DND-41 (cell line): ENCODE results near the gene RNF10.

Experiments
- ATAC-seq: fragments of 200-7000 bp; cut with Tn5 transposase; 3 replicates; pipeline ENCODE4 v1.9.1; 2021; ENCODE audit warnings: low read depth; ENCODE audit not compliant: insufficient read depth
- DNase-seq: peaks from one replicate; pipeline ENCODE4 v3.0.0-alpha.2; 2020
- H2AFZ ChIP-seq: 2 replicates; pipeline ENCODE4 v1.6.0; 2012; ENCODE audit warnings: low read depth, low read length
- H3K27ac ChIP-seq: 2 replicates; pipeline ENCODE4 v1.5.1; 2012; ENCODE audit warnings: low read length, inconsistent platforms
- H3K27me3 ChIP-seq: fragments of 200-600 bp; sonication (generic); 2 replicates; pipeline ENCODE4 v1.6.0; 2012; ENCODE audit warnings: low read length, mild to moderate bottlenecking, inconsistent platforms; ENCODE audit not compliant: insufficient read depth, poor library complexity
- H3K36me3 ChIP-seq: 2 replicates; pipeline ENCODE4 v1.5.1; 2012; ENCODE audit warnings: low read length, inconsistent platforms; ENCODE audit not compliant: insufficient read depth
- H3K4me1 ChIP-seq: 2 replicates; pipeline ENCODE4 v1.5.1; 2012; ENCODE audit warnings: mild to moderate bottlenecking, low read length; ENCODE audit not compliant: insufficient read depth
- H3K4me2 ChIP-seq: 2 replicates; pipeline ENCODE4 v1.6.0; 2012; ENCODE audit warnings: mild to moderate bottlenecking, moderate library complexity, low read length, inconsistent platforms; ENCODE audit not compliant: insufficient read depth
- H3K4me3 ChIP-seq, 2 experiments: fragments of 200-600 bp in 1 of 2; shearing (Covaris generic) in 1 of 2; 2 replicates each; pipeline ENCODE4 v1.5.1; 2012 to 2016; ENCODE audit warnings: inconsistent platforms in 2 of 2, low read length in 2 of 2, mild to moderate bottlenecking in 2 of 2, low read depth in 1 of 2, moderate library complexity in 1 of 2
- H3K79me2 ChIP-seq: 2 replicates; pipeline ENCODE4 v1.6.0; 2012; ENCODE audit warnings: low read length, inconsistent platforms; ENCODE audit not compliant: insufficient read depth
- H3K9ac ChIP-seq: 2 replicates; pipeline ENCODE4 v1.6.0; 2012; ENCODE audit warnings: low read depth, mild to moderate bottlenecking, inconsistent platforms, low read length, moderate library complexity
- H3K9me3 ChIP-seq: 2 replicates; pipeline ENCODE4 v1.5.1; 2012; ENCODE audit warnings: low read length, moderate library complexity, mild to moderate bottlenecking, inconsistent platforms; ENCODE audit not compliant: insufficient read depth, severe bottlenecking
- H4K20me1 ChIP-seq: 2 replicates; pipeline ENCODE4 v1.6.0; 2012; ENCODE audit warnings: low read length; ENCODE audit not compliant: insufficient read depth
- CTCF ChIP-seq: IDR thresholded peaks from 2 replicates; pipeline ENCODE4 v1.5.1; 2012; ENCODE audit warnings: borderline replicate concordance, low read length, moderate library complexity, mild to moderate bottlenecking; ENCODE audit not compliant: poor library complexity, severe bottlenecking; ENCODE audit errors: extremely low read depth
- EZH2 ChIP-seq: IDR thresholded peaks from 3 replicates; pipeline ENCODE4 v1.6.1; 2012; ENCODE audit warnings: borderline replicate concordance, low read depth, mild to moderate bottlenecking, moderate library complexity, low read length, inconsistent platforms; ENCODE audit not compliant: severe bottlenecking

RNF10 gene

GRCh38 chr12:120537856-120538220 lies 3.7 kb downstream of the RNF10 start:
- Histone ChIP-seq H3K36me3 (peaks cover 60% of the 10 kb centered on the region), H3K4me1 (peaks cover 47% of the 10 kb centered on the region), H3K9ac (no peak overlapping the region), H3K27me3 (no peaks in the 10 kb centered on the region), H4K20me1 (peaks cover 67% of the 10 kb centered on the region), H3K27ac (no peak overlapping the region), H2AFZ (no peak overlapping the region), H3K4me2 (peak overlapping the region; percentile 64), H3K4me3 (peak overlapping the region in 1 of 2 experiments; percentile 1; a peak in 1 of 4 replicates), H3K9me3 (no peaks in the 10 kb centered on the region), H3K79me2 (peaks cover 90% of the 10 kb centered on the region)
- DNase-seq (no peak), ATAC-seq (no peak)
- no peak for TF ChIP-seq EZH2
- no peak for TF ChIP-seq CTCF

GRCh38 chr12:120538281-120539156 lies 4.4 kb downstream of the RNF10 start:
- Histone ChIP-seq H2AFZ (no peak overlapping the region), H3K4me3 (no peak overlapping the region; a peak in 1 of 4 replicates), H4K20me1 (peaks cover 73% of the 10 kb centered on the region), H3K9ac (peak overlapping the region; percentile 18; the same call in 1 of the 2 replicates), H3K27me3 (no peaks in the 10 kb centered on the region), H3K4me1 (peaks cover 47% of the 10 kb centered on the region), H3K9me3 (no peaks in the 10 kb centered on the region), H3K79me2 (peaks cover 97% of the 10 kb centered on the region), H3K27ac (no peak overlapping the region), H3K36me3 (peaks cover 66% of the 10 kb centered on the region), H3K4me2 (peak overlapping the region; percentile 64)
- DNase-seq, result no peak
- TF ChIP-seq EZH2 (no peak), CTCF (no peak)
- ATAC-seq, result no peak

- no peak for ATAC-seq
- Histone ChIP-seq H3K27me3 (no peaks in the 10 kb centered on the region), H3K9me3 (no peaks in the 10 kb centered on the region), H3K4me3 (no peak overlapping the region), H3K9ac (no peak overlapping the region), H2AFZ (no peak overlapping the region), H3K4me2 (peak overlapping the region; percentile 64; the same call in 1 of the 2 replicates), H3K27ac (no peak overlapping the region), H3K36me3 (peaks cover 74% of the 10 kb centered on the region), H3K4me1 (peaks cover 43% of the 10 kb centered on the region), H3K79me2 (peaks cover 100% of the 10 kb centered on the region), H4K20me1 (peaks cover 80% of the 10 kb centered on the region)
- no peak for TF ChIP-seq EZH2
- no peak for TF ChIP-seq CTCF
- no peak for DNase-seq
Measured at GRCh38 chr12:120539303-120539702, 5.1 kb downstream of the RNF10 start.
